HG02938 (cell line): ENCODE results near the gene BTBD9.

Source experiments
- ATAC-seq: cut with Tn5 transposase; IDR thresholded peaks from one replicate; pipeline ENCODE4 v1.9.1; 2021; ENCODE audit warnings: mild to moderate bottlenecking, moderate library complexity; ENCODE audit not compliant: unreplicated experiment

The BTBD9 gene

GRCh38 chr6:38599966-38600550 is 39.7 kb downstream of the BTBD9 start:
- ATAC-seq = no peak

DNA sequence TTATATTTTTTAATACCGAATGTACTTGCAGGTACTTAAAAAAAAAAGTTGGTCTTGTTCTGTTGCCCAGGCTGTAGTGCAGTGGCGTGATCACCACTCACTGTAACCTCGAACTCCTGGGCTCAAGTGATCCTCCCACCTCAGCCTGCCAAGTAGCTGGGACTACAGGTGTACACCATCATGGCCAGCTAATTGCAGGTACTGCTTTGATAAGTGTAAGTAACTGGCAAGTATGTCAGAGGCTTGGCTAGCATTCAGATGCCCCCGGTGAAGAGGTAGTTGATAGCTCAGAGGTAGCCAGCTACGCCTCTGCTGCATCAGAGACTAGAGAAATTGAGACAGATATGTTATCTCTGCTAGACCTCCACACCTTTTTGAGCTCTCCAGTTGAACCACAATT is 40.5 kb downstream of the BTBD9 start:
- ATAC-seq = no peak

- no peak for ATAC-seq
Observed at GRCh38 chr6:38593998-38594665, 45.6 kb downstream of the BTBD9 start.

- no peak for ATAC-seq
Observed at GRCh38 chr6:38593409-38593808, 46.3 kb downstream of the BTBD9 start.

DNA sequence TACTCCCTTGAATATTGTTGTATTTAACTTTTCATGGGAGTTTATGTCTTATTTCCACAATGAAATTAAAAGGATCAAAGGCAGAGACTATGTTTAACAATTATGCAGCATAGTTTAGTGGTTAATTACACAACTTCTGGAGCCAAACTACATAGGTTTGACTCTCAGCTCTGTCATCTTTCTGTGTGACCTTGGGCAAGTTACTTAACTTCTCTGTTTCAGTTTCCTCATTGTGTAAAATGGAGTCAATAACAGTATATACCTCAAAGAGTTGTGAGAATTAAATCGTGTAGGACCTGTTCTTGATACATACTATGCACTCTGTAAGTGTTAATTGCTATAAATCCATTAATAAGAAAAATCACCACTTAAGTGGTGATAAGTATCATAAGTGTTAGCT is 48.3 kb downstream of the BTBD9 start:
- ATAC-seq = no peak

DNA sequence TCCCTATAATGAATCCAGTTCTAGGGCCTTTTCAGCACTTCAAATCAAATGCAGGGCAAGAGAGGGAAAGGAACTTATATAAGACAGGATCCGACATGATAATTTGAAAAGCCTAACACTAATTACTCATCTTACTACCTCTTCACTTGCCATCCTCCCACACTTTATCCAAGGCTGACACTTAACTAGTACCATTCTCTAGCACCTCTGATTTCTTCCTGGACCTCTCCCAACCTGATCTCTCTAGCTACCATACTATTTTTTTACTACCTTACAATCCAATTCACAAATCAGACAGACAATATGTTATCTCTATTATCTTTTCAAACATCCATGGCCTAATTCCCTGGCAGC is 50.4 kb downstream of the BTBD9 start:
- no peak for ATAC-seq

- no peak for ATAC-seq
Observed at GRCh38 chr6:38588631-38589366, 50.9 kb downstream of the BTBD9 start.

DNA sequence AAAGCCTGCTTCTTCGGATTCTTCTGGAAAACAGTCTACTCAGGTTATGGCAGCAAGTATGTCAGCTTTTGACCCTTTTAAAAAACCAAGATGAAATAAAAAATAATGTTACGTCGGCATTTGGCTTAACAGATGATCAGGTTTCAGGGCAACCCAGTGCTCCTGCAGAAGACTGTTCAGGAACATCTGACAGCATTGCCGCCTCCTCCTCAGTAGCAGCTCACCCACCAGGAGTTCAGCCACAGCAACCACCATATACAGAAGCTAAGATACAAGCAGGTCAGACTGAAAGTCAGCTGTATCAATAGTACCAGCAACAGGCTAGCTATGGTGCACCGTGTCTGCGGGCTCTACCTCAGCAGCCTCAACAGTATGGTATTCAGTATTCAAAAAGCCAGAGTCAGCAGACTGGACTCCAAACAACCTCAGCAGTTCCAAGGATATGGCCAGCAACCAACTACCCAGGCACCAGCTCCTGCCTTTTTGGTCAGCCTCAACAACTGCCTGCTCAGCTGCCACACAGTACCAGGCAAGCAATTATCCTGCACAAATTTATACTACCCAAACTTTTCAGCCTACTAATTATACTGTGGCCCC is 51.9 kb downstream of the BTBD9 start:
- ATAC-seq = no peak

DNA sequence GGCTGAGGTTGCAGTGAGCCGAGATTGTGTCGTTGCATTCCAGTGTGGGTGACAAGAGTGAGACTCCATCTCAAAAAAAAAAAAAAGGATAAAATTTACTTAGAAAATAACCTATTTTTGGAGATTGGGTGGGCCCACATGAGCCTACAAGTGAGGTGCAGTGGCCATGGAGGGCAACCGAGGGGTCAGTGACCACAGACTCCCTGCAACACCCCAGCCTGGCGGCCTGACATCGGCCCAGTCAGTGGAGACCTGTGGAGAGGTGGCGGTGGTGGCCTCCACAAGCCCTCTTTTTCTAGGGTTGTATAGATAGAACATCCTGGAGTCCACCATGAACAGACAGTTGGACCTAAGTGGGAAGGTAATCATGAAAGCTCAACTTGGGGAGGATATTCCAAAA is 52.7 kb downstream of the BTBD9 start:
- ATAC-seq = no peak

- no peak for ATAC-seq
Observed at GRCh38 chr6:38584731-38585130, 55.0 kb downstream of the BTBD9 start.

GRCh38 chr6:38583523-38583922 is 56.2 kb downstream of the BTBD9 start:
- ATAC-seq = no peak

DNA sequence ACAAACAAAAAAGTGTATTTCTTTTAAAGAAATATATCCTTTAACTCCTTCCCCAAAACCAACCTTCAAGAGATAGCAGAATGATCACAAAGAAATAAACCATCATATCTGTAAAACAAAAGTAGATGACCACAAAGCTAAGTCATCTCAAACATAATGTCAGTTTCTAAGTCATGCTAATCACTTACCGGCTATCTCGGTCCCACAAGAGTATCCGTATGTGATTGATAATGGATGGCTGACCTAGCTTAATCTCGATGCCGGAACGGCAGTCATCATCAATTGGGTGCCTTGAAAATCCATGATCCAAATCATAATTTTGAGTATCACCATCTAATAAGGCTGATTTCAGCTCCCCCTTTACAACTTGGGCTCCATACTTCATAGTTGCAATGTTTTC is 59.7 kb downstream of the BTBD9 start:
- no peak for ATAC-seq

GRCh38 chr6:38579010-38579628 is 60.6 kb downstream of the BTBD9 start:
- ATAC-seq = no peak

DNA sequence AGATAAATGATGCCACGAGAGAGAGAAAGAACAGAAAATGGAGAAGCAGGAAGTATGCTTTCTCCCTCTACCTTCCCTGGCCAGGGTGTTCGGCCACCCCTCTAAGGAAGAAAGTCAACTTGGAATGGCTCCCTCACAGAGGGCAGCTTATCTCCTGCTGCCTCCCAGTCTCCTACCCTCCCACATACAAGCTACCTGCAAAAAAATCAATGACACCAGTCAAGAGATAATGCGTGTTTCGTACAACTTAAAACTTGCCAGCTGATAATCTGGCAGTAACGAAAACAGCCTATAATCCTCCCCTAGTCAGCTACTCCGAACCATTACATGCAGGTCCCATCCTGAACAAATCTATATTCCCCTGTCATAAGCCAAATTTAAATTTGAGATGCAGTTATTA is 61.7 kb downstream of the BTBD9 start:
- no peak for ATAC-seq

- no peak for ATAC-seq
Observed at GRCh38 chr6:38577492-38577891, 62.2 kb downstream of the BTBD9 start.

DNA sequence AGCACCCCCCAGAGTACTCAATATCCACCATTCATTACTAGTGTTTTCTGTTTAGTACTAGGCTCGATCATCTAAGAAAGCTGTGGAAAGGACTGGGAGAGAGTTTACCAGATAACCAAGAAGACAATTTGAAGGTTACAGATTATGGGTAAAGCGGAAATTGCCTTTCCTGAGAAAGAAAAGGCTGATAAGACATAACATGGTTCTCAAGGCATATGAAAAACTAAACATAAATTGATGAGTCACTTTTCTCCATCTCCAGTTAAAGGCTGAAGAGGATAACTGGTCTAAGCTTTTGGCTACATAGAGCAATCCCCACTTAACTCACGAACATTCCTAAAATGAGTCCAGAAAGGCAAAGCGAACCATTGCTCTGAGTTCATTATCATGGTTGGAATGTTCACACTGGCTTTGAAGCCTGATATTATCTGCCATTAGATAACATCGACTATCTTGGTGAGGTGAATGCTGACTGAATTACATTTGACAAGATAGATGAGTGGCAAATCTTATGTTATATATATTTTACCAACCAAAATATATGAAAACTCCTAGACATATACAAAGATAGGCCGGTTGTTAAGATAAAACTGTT is 65.8 kb downstream of the BTBD9 start:
- no peak for ATAC-seq

GRCh38 chr6:38572186-38572813 is 67.4 kb downstream of the BTBD9 start:
- peak; percentile 65 for ATAC-seq

GRCh38 chr6:38571721-38572120 is 68.0 kb downstream of the BTBD9 start:
- ATAC-seq = no peak

- no peak for ATAC-seq
Observed at GRCh38 chr6:38570750-38571149, 69.0 kb downstream of the BTBD9 start.

GRCh38 chr6:38567436-38567835 is 72.3 kb downstream of the BTBD9 start:
- ATAC-seq = no peak
